PC-9 (cell line): ENCODE data around the gene JMJD8. TPM values are rescaled to one million over a fixed set of nuclear protein-coding genes. Genes with fewer than 3 reads are reported as not detected.

Source experiments
- BruUV-seq: library from RNA; stranded (reverse); fragments of 400-500 nt; replicated peaks from 2 replicates; lab custom pipeline; 2021; lab: Mats Ljungman, UMichigan
- CTCF ChIA-PET: fragments of 300-600 bp; sonication (Branson Sonifier 250); formaldehyde crosslinking; loops from one replicate; lab custom pipeline; 2022; ENCODE audit warnings: antibody characterized with exemption; lab: Charles Lee
- POLR2A ChIA-PET: fragments of 300-600 bp; sonication (Branson Sonifier 250); formaldehyde crosslinking; loops from one replicate; lab custom pipeline; 2022; ENCODE audit warnings: antibody characterized with exemption; ENCODE audit not compliant: unreplicated experiment; lab: Charles Lee
- DNase-seq, 2 experiments: peaks; one replicate each; pipeline versions ENCODE4 v3.0.0 to v3.0.0-alpha.2; 2015 to 2022; ENCODE audit warnings: mixed read lengths in 1 of 2
- H2AFZ ChIP-seq: fragments of 200-600 bp; sonication (generic); 2 replicates; pipeline ENCODE4 v1.8.1; 2017; ENCODE audit warnings: antibody characterized with exemption
- H3F3A ChIP-seq: fragments of 200-600 bp; sonication (generic); 2 replicates; pipeline ENCODE4 v1.8.1; 2017; ENCODE audit warnings: antibody characterized with exemption, mild to moderate bottlenecking, low read depth; ENCODE audit not compliant: insufficient read depth
- H3K27ac ChIP-seq: fragments of 200-600 bp; sonication (generic); 2 replicates; pipeline ENCODE4 v1.6.1; 2016; ENCODE audit warnings: mixed run types
- H3K27me3 ChIP-seq: fragments of 200-600 bp; sonication (generic); 2 replicates; pipeline ENCODE4 v1.6.1; 2016; ENCODE audit warnings: low read depth, mixed run types; ENCODE audit not compliant: insufficient read depth
- H3K36me3 ChIP-seq: fragments of 200-600 bp; sonication (generic); 2 replicates; pipeline ENCODE4 v1.6.1; 2016; ENCODE audit warnings: low read depth, mixed run types
- H3K4me1 ChIP-seq: fragments of 200-600 bp; sonication (generic); replicated peaks from 2 replicates; pipeline ENCODE4 v1.6.1; 2016; ENCODE audit warnings: mixed run types; ENCODE audit not compliant: insufficient read depth
- H3K4me2 ChIP-seq: fragments of 200-600 bp; sonication (generic); 2 replicates; pipeline ENCODE4 v1.6.1; 2017; ENCODE audit warnings: mixed run types
- H3K4me3 ChIP-seq: fragments of 200-600 bp; sonication (generic); 2 replicates; pipeline ENCODE4 v1.6.1; 2016; ENCODE audit warnings: mixed run types
- H3K79me2 ChIP-seq: fragments of 200-600 bp; sonication (generic); 2 replicates; pipeline ENCODE4 v1.6.1; 2017; ENCODE audit warnings: low read depth, mixed run types
- H3K9me2 ChIP-seq: fragments of 200-600 bp; sonication (generic); 2 replicates; pipeline ENCODE4 v1.8.1; 2017; ENCODE audit warnings: mild to moderate bottlenecking; ENCODE audit not compliant: insufficient read depth
- H3K9me3 ChIP-seq: fragments of 200-600 bp; sonication (generic); 2 replicates; pipeline ENCODE4 v1.8.1; 2016; ENCODE audit warnings: low read depth; ENCODE audit not compliant: insufficient read depth
- H4K20me1 ChIP-seq: fragments of 200-600 bp; sonication (generic); 2 replicates; pipeline ENCODE4 v1.8.1; 2017; ENCODE audit not compliant: insufficient read depth
- EZH2 ChIP-seq: fragments of 200-600 bp; sonication (generic); IDR thresholded peaks from 2 replicates; pipeline ENCODE4 v1.8.0; 2017; ENCODE audit warnings: antibody characterized with exemption, low read depth
- intact Hi-C: fragments of 100-400 bp; cut with micrococcal nuclease; formaldehyde crosslinking; loops from one replicate; pipeline ENCODE4 v1.10.0; 2022; ENCODE audit not compliant: unreplicated experiment
- total RNA-seq: library from RNA; stranded (reverse); gene quantifications from 2 replicates; pipeline ENCODE4 v1.2.3, GENCODE V29; 2021
- TF ChIP-seq, protein P1 (sequence below): fragments of 200-600 bp; sonication (generic); conservative IDR thresholded peaks from 2 replicates; pipeline ENCODE4 v1.6.1; 2017; ENCODE audit warnings: mixed run types, antibody characterized with exemption, mild to moderate bottlenecking, moderate library complexity

Gene JMJD8
- total RNA-seq, 1 experiment from 2014 or later, result 57.4 TPM

DNA sequence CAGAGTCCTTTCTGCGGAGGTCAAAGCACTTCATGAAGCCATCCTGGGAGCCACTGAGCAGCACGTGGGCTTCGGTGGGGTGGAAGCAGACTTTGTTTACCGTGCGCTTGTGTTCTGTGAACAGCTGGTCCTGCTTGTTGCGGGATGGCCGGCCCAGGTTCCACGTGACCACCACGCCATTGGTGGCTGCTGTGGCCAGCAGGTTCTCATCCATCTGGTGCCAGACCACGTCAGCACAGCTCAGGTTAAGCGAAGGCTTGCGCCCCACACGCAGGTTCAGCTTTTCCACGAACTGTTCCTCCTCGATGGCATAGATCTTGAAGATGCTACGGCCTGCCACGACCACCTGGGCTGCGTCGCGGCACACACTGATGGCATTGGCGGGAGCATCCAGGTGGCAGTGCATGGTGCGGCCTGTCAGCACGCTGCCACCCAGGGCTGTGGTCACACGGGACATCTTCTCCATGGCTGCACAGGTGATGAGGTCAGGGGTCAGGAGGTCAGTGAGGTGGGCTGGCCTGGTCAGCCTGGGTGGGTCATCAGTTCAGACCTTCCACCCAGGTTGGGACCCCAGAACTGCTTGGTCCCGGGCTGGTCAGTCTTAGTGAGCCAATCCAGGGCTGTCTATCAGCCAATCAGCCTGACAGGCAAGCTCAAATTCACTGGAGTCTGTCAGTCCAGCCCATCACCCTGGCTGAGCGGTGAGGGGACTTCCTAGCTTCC, 5.2 kb upstream of the JMJD8 start:
- Histone ChIP-seq H3K4me1 (peaks cover 26% of the 10 kb centered on the region), H2AFZ (peak overlapping the region; percentile 79), H3K4me2 (peak overlapping the region; percentile 97), H3K9me3 (no peaks in the 10 kb centered on the region), H3K27ac (no peak overlapping the region), H3K79me2 (peaks cover 13% of the 10 kb centered on the region), H4K20me1 (no peaks in the 10 kb centered on the region; the same call in 1 of the 2 replicates), H3F3A (peaks cover 27% of the 10 kb centered on the region), H3K36me3 (no peaks in the 10 kb centered on the region), H3K4me3 (peak overlapping the region; percentile 99), H3K27me3 (no peaks in the 10 kb centered on the region), H3K9me2 (no peaks in the 10 kb centered on the region)
- no peak for DNase-seq
- no peak for TF ChIP-seq EZH2
- TF ChIP-seq, protein P1, sequence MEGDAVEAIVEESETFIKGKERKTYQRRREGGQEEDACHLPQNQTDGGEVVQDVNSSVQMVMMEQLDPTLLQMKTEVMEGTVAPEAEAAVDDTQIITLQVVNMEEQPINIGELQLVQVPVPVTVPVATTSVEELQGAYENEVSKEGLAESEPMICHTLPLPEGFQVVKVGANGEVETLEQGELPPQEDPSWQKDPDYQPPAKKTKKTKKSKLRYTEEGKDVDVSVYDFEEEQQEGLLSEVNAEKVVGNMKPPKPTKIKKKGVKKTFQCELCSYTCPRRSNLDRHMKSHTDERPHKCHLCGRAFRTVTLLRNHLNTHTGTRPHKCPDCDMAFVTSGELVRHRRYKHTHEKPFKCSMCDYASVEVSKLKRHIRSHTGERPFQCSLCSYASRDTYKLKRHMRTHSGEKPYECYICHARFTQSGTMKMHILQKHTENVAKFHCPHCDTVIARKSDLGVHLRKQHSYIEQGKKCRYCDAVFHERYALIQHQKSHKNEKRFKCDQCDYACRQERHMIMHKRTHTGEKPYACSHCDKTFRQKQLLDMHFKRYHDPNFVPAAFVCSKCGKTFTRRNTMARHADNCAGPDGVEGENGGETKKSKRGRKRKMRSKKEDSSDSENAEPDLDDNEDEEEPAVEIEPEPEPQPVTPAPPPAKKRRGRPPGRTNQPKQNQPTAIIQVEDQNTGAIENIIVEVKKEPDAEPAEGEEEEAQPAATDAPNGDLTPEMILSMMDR, result no peak
- ChIA-PET POLR2A (no interaction called here), CTCF (no interaction called here)
- no TSS peak for BruUV-seq
- intact Hi-C loops, result no loop called here

GRCh38 chr16:687499-687898, 3.4 kb upstream of the JMJD8 start:
- no peak overlapping the region for H3K4me3 ChIP-seq
- H3K4me1 ChIP-seq, result peaks cover 34% of the 10 kb centered on the region
- no TSS peak for BruUV-seq
- H4K20me1 ChIP-seq, result peaks cover 11% of the 10 kb centered on the region
- no peaks in the 10 kb centered on the region for H3K36me3 ChIP-seq
- no peaks in the 10 kb centered on the region for H3K27me3 ChIP-seq
- DNase-seq, result no peak
- ChIA-PET CTCF (no interaction called here), POLR2A (no interaction called here)
- no peaks in the 10 kb centered on the region for H3K9me2 ChIP-seq
- no peak overlapping the region for H3K4me2 ChIP-seq
- no peak overlapping the region for H3K27ac ChIP-seq
- peaks cover 34% of the 10 kb centered on the region for H3F3A ChIP-seq
- TF ChIP-seq, protein P1, result no peak
- TF ChIP-seq EZH2, result no peak
- intact Hi-C loops, result no loop called here
- no peak overlapping the region for H2AFZ ChIP-seq
- no peaks in the 10 kb centered on the region for H3K9me3 ChIP-seq
- peaks cover 26% of the 10 kb centered on the region for H3K79me2 ChIP-seq

DNA sequence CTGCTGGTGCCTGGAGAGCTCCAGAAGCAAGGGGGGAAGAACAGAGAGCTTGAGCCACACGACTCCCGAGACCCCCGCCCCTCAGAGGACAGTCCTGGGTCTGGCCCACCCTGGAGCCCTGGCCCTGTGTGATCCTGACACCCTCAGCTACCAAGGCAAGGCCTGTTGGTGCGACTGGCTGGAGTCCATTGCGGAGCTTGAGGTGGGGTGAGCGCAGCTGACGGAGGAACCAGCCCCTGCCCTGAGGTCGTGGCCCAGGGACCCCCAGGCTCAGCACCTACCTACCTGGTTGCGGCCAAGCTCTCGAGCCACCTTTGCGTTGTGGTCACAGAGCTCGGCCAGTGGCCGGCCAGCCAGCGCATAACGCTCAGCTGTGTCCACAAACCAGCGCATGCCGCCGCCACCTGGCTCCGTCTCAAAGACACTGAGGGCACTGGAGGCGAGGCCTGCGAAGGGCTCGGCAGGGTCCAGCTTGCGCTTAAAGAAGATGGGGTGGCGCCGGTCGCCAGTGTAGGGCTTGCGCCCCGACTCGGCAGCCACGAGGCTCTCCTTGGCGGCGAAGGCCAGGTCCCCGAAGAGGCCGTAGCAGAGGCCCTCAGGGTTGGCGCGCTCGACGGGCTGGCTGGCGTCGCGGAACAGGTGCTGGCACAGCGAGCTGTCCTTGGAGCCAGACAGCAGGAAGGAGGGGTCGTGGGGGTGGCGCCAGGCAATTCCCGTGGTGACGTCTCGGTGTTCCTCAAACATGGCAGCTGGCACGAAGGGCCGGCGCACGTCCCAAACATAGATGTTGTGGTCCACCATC, 2.5 kb upstream of the JMJD8 start:
- Histone ChIP-seq H3K9me3 (no peaks in the 10 kb centered on the region), H3K4me1 (peaks cover 43% of the 10 kb centered on the region), H3K4me3 (no peak overlapping the region), H3K36me3 (no peaks in the 10 kb centered on the region; the same call in 1 of the 2 replicates), H4K20me1 (peaks cover 20% of the 10 kb centered on the region), H3K9me2 (no peaks in the 10 kb centered on the region), H3K27me3 (no peaks in the 10 kb centered on the region), H3K27ac (no peak overlapping the region), H3F3A (peaks cover 36% of the 10 kb centered on the region), H2AFZ (no peak overlapping the region), H3K4me2 (no peak overlapping the region), H3K79me2 (peaks cover 34% of the 10 kb centered on the region)
- intact Hi-C loops, result no loop called here
- no peak for DNase-seq
- ChIA-PET CTCF (no interaction called here), POLR2A (no interaction called here)
- TF ChIP-seq, protein P1, result no peak
- TF ChIP-seq EZH2, result no peak
- no TSS peak for BruUV-seq
